Measurements from ENCODE around the gene CORT. TPM values are rescaled to one million over a fixed set of nuclear protein-coding genes. Genes with fewer than 3 reads are reported as not detected.

The CORT gene
- polyA plus RNA-seq, 2 of the 4 experiments (the other 2 are of a cell fraction): 0.10 to 0.30 TPM

- TF ChIP-seq HOXA7 (CRISPR knock-in tag; IDR thresholded peaks at IDR 0.05): no peak
- no peak for TF ChIP-seq NR3C1 (IDR thresholded peaks at IDR 0.05)
- TF ChIP-seq CBX2 (IDR thresholded peaks at IDR 0.05; ENCODE audit: borderline replicate concordance, low read depth): no peak
- no peak for TF ChIP-seq RAD21 (conservative IDR thresholded peaks at IDR 0.05 in 1 of 2, IDR thresholded peaks at IDR 0.05 in 1 of 2)
- no peak for TF ChIP-seq HDAC2 (IDR thresholded peaks at IDR 0.05)
- no peak for TF ChIP-seq BCL3 (IDR thresholded peaks at IDR 0.05)
- no peak for TF ChIP-seq SMC3 (IDR thresholded peaks at IDR 0.05)
- no peak for TF ChIP-seq EP300 (IDR thresholded peaks at IDR 0.05)
- TF ChIP-seq TFCP2L1 (CRISPR knock-in tag; IDR thresholded peaks at IDR 0.05): no peak
- no peak for TF ChIP-seq ATOH8 (CRISPR knock-in tag; IDR thresholded peaks at IDR 0.05; ENCODE audit: low read depth)
- no peak for TF ChIP-seq HMGXB4 (CRISPR knock-in tag; IDR thresholded peaks at IDR 0.05; ENCODE audit: borderline replicate concordance)
- TF ChIP-seq CBX8 (IDR thresholded peaks at IDR 0.05): no peak
- no peak for TF ChIP-seq FOSB (CRISPR knock-in tag; IDR thresholded peaks at IDR 0.05)
- TF ChIP-seq RNF2 (IDR thresholded peaks at IDR 0.05; ENCODE audit: borderline replicate concordance, low read depth): no peak
- TF ChIP-seq NFE2L2 (conservative IDR thresholded peaks at IDR 0.05; ENCODE audit: low read length): no peak
- no peak for TF ChIP-seq USF2 (IDR thresholded peaks at IDR 0.05)
- TF ChIP-seq RFX5 (IDR thresholded peaks at IDR 0.05): no peak
- TF ChIP-seq TP53 (CRISPR knock-in tag; IDR thresholded peaks at IDR 0.05): no peak
- no peak for TF ChIP-seq CEBPB (IDR thresholded peaks at IDR 0.05)
- ChIA-PET CTCF (interaction anchor here (0.5 to 5.7 kb wide), 41 partner anchors 9 to 868 kb away, joined by 3 to 70 read pairs (median 4); partner anchors contain the start of gene CENPS), POLR2A (interaction anchor here (1.9 kb wide), 1 partner anchor 64 kb away, joined by 6 read pairs; the partner anchor contains the start of gene CENPS)
- Histone ChIP-seq H3K4me3 (no peak overlapping the region), H3K4me1 (peaks cover 5% of the 10 kb centered on the region; the same call in 2 of the 3 replicates), H3K9me3 (no peaks in the 10 kb centered on the region), H3K27ac (peak overlapping the region in 1 of 2 experiments; percentile 15; a peak in 1 of 6 replicates), H3K4me2 (peak overlapping the region; percentile 79; the same call in 2 of the 3 replicates)
- FAIRE-seq (no peak), ATAC-seq (peak; percentile 51 to 68; a peak in 4 of 6 replicates), DNase-seq (ENCODE audit: low read depth in 1 of 2, low spot score in 1 of 2) (no peak)
- 86% methylated on average over 5 of the region's 5 CpGs for WGBS (ENCODE audit: missing lambda C conversion rate)
These were observed 44.6 kb downstream of the CORT start for GRCh38 chr1:10494418-10494753.

GRCh38 chr1:10494754-10495474 is 45.1 kb downstream of the CORT start:
- TF ChIP-seq RAD21 (conservative IDR thresholded peaks at IDR 0.05 in 1 of 2, IDR thresholded peaks at IDR 0.05 in 1 of 2): peak; percentile 72 to 79
- no peak for TF ChIP-seq JUN (IDR thresholded peaks at IDR 0.05)
- peak; percentile 79 for TF ChIP-seq CTCF (IDR thresholded peaks at IDR 0.05)
- peak; percentile 50; the same call in 2 of the 3 replicates for TF ChIP-seq SMC3 (IDR thresholded peaks at IDR 0.05)
- TF ChIP-seq KDM5A (IDR thresholded peaks at IDR 0.05): peak; percentile 49; the same call in 1 of the 2 replicates
- H3K4me3 ChIP-seq: no peak overlapping the region; the same call in 2 of the 3 replicates
- ChIA-PET CTCF (interaction anchor here (0.5 to 5.7 kb wide), 44 partner anchors 9 to 542 kb away, joined by 3 to 70 read pairs (median 4); partner anchors contain the start of genes CENPS and CORT), POLR2A (interaction anchor here (1.9 kb wide), 1 partner anchor 64 kb away, joined by 6 read pairs; the partner anchor contains the start of gene CENPS)
- FAIRE-seq (no peak), ATAC-seq (peak; percentile 85 to 94), DNase-seq (ENCODE audit: low read depth in 1 of 2, low spot score in 1 of 2) (peak; percentile 47 to 76)
- H3K9me3 ChIP-seq: no peaks in the 10 kb centered on the region
- peak overlapping the region; percentile 21 to 74; a peak in 5 of 6 replicates for H3K27ac ChIP-seq
- WGBS (ENCODE audit: missing lambda C conversion rate): 7% methylated on average over 15 of the region's 15 CpGs
- H3K4me1 ChIP-seq: peaks cover 5% of the 10 kb centered on the region; the same call in 1 of the 3 replicates
- H3K4me2 ChIP-seq: peak overlapping the region; percentile 79

All from A549 (cell line).